ENCODE data around the gene UBE2M.
"Not testable (repeated sequence)": the region's sequence is repeated elsewhere in the genome, so short reads cannot be mapped to it uniquely, and the experiment has no call there.

UBE2M gene

GRCh38 chr19:58511353-58512208, 46.8 kb downstream of the UBE2M start, which contains the start of gene SLC27A5:
Gene SLC27A5, minus strand, starts transcription at chr19:58511992. Its CDS starts 37 bp downstream, at chr19:58511955.
- no peak for DNase-seq

DNA sequence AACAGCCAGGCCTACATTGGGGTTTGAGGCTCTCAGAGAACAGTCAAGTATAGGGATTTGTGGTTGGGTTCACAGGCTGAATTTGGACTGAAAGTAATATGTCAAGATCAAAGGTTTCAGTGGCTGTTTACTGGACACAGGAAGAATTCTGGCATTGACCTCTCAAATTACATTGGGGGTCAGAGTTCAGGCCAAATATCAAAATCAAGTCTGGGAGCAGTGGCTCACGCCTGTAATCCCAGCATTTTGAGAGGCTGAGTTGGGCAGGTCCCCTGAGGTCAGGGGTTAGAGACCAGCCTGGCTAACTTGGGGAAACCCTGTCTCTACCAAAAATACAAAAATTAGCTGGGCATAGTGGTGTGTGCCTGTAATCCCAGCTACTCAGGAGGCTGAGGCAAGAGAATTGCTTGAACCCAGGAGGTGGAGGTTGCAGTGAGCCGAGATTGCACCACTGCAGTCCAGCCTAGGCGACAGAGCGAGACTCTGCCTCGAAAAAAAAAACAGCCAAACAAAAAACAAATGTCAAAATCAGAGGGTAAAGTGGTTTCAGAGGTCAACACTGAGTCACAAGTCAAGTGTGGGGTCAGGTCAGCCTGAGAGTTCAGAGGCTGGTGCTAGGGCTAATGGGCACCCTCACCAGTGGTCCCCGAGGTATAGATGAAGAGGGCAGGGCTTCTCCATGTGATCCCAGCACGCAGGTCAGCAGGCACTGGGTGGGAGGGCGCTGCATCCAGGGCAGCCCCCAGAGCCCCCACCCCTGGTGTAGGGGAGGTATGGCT, 48.1 kb downstream of the UBE2M start:
- no peak for DNase-seq

- DNase-seq = no peak
Measured at GRCh38 chr19:58509731-58510083, 48.7 kb downstream of the UBE2M start.

DNA sequence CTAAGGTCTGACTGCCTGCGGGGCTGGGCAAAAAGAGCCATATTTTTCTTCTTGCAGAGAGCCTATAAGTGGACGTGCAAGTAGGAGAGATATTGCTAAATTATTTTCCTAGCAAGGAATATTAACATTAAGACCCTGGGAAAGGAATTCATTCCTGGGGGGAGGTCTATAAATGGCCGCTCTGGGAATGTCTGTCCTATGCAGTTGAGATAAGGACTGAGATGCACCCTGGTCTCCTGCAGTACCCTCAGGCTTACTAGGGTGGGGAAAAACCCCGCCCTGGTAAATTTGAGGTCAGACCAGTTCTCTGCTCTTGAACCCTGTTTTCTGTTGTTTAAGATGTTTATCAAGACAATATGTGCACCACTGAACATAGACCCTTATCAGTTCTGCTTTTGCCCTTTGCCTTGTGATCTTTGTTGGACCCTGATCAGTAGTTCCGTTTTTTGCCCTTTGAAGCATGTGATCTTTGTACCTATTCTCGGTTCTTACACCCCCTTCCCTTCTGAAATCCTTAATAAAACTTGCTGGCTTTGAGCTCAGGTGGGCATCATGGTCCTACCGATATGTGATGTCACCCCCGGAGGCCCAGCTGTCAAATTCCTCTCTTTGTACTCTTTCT, 50.7 kb downstream of the UBE2M start:
- DNase-seq = not testable (repeated sequence)

All from CD4-positive, alpha-beta T cell treated with Interleukin-10 for 1 hour (primary cell).